ENCODE results near the gene CES2. TPM values are rescaled to one million over a fixed set of nuclear protein-coding genes. Genes with fewer than 3 reads are reported as not detected.

The CES2 gene
- total and polyA plus RNA-seq, 2 of the 8 experiments (the other 6 are each of a cell fraction or from before 2014, with no cell fraction given): 8.6 to 14.7 TPM

DNA sequence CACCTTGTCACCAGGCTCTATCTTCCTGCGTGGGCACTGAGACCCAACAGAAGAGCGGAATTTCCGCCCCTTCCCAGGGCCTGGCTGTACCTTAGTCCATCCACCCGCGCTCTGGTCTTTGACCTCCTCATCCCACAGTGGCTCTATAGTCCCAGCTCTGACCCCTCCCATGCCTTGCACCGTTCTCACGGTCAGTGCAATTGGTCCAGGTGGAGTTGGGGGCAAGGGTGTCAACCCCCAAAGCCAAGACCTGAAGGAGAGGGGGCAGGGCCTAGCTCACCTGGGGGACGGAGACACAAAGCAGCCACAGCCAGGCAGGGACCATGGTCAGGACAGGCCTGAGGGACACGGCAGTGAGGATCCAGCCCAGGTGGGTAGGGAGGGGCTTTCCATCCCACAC is 17.6 kb upstream of the CES2 start:
- Histone ChIP-seq H3K27ac (ENCODE audit: low read depth, low read length) (no peak overlapping the region), H3K14ac (ENCODE audit: insufficient read length) (no peak overlapping the region), H3K4ac (replicated peaks; ENCODE audit: insufficient read length, low read depth, low read length) (no peak overlapping the region), H3K23ac (ENCODE audit: insufficient read length) (no peak overlapping the region), H3K4me2 (ENCODE audit: insufficient read depth in 1 of 2, low read depth in 2 of 2, low read length in 2 of 2) (no peak overlapping the region), H3K79me1 (ENCODE audit: low read depth, low read length) (no peaks in the 10 kb centered on the region), H3K36me3 (ENCODE audit: control insufficient read depth in 2 of 4, insufficient read depth in 4 of 4, low read length in 3 of 4) (no peaks in the 10 kb centered on the region), H3K9ac (replicated peaks in 1 of 4; ENCODE audit: extremely low read depth in 1 of 4, low read depth in 3 of 4, low read length in 3 of 4) (no peak overlapping the region; a peak in 2 of 7 replicates), H3K4me3 (ENCODE audit: extremely low read depth in 1 of 4, insufficient read depth in 2 of 4, low read depth in 3 of 4, low read length in 4 of 4) (no peak overlapping the region), H3K79me2 (ENCODE audit: control insufficient read depth in 1 of 2, insufficient read depth in 2 of 2, low read length in 2 of 2) (no peaks in the 10 kb centered on the region), H2BK15ac (ENCODE audit: low read length) (no peak overlapping the region), H2BK12ac (ENCODE audit: low read depth, low read length) (no peak overlapping the region), H4K20me1 (replicated peaks in 1 of 2; ENCODE audit: control insufficient read depth in 1 of 2, insufficient read depth in 2 of 2, low read length in 2 of 2) (peaks cover 0 to 5% of the 10 kb centered on the region in 2 experiments), H2BK120ac (replicated peaks; ENCODE audit: low read depth, low read length) (no peak overlapping the region), H3K18ac (ENCODE audit: extremely low read depth, low read length) (no peak overlapping the region), H2AFZ (ENCODE audit: low read length) (no peak overlapping the region), H3K56ac (replicated peaks; ENCODE audit: insufficient read length, low read depth, low read length) (no peak overlapping the region), H3K27me3 (replicated peaks in 1 of 4; ENCODE audit: control insufficient read depth in 3 of 4, extremely low read depth in 1 of 4, insufficient read depth in 3 of 4, low read length in 3 of 4) (peaks cover 0 to 5% (median 2%) of the 10 kb centered on the region in 4 experiments; a peak in 5 of 7 replicates), H4K91ac (replicated peaks; ENCODE audit: insufficient read length, low read length) (no peak overlapping the region), H2BK20ac (ENCODE audit: low read length) (no peak overlapping the region), H2AK5ac (ENCODE audit: low read depth, low read length) (no peak overlapping the region), H2BK5ac (ENCODE audit: low read depth, low read length) (no peak overlapping the region), H3K4me1 (replicated peaks in 1 of 4; ENCODE audit: control insufficient read depth in 3 of 4, insufficient read depth in 4 of 4, low read length in 3 of 4) (no peaks in the 10 kb centered on the region; a peak in 1 of 7 replicates), H3K23me2 (ENCODE audit: low read depth, low read length) (peaks cover 3% of the 10 kb centered on the region; the same call in 1 of the 2 replicates), H4K5ac (ENCODE audit: insufficient read length, low read depth, low read length) (no peak overlapping the region), H4K8ac (ENCODE audit: extremely low read depth, insufficient read depth, low read length) (no peak overlapping the region), H3K9me3 (ENCODE audit: insufficient read depth in 2 of 2, low read depth in 1 of 2, low read length in 1 of 2) (no peaks in the 10 kb centered on the region)
- DNase-seq (ENCODE audit: low read depth in 1 of 2, low spot score in 2 of 2) (no peak), FAIRE-seq (no peak)
- CTCF ChIA-PET (ENCODE audit: partially characterized antibody): interaction anchor here (0.6 to 42.0 kb wide), 9 partner anchors 2 to 262 kb away, joined by 3 to 1009 read pairs (median 3); partner anchors contain the start of genes CDH16, CES3, PDP2 and RRAD
- 74% methylated on average over 7 of the region's 9 CpGs; no CpG with 5 or more reads in 1 of the 2 experiments for WGBS, 2 experiments (ENCODE audit: extremely low coverage in 1 of 2, insufficient coverage in 1 of 2, insufficient read length in 1 of 2, insufficient replicate concordance in 2 of 2, low coverage in 1 of 2, low lambda C conversion rate in 2 of 2, missing lambda C conversion rate in 1 of 2)
- POLR2A ChIA-PET (ENCODE audit: partially characterized antibody): interaction anchor here (1.7 kb wide), 1 partner anchor 18 kb away, joined by 5 read pairs; no protein-coding TSS in a partner anchor
- TF ChIP-seq ZNF274 (IDR thresholded peaks at IDR 0.05; ENCODE audit: borderline replicate concordance, extremely low read depth, low read length): no peak

All from H1 (cell line).